HL-60 (cell line): ENCODE data around the gene ARL8A.

Source experiments
- DNase-seq, 2 experiments: peaks; one replicate each; pipeline ENCODE4 v3.0.0-alpha.2; 2010 to 2020; ENCODE audit warnings: low read depth in 1 of 2, low spot score in 1 of 2
- H3K27ac ChIP-seq: fragments of 250-450 bp; sonication (Bioruptor Pico); replicated peaks from 2 replicates; pipeline ENCODE4 v1.5.1; 2020; ENCODE audit warnings: mild to moderate bottlenecking, moderate library complexity
- H3K27me3 ChIP-seq: fragments of 250-450 bp; sonication (Bioruptor Pico); 2 replicates; pipeline ENCODE4 v1.5.1; 2021; ENCODE audit warnings: mild to moderate bottlenecking, moderate library complexity; ENCODE audit not compliant: insufficient read depth, poor library complexity, severe bottlenecking
- H3K4me3 ChIP-seq: replicated peaks from 2 replicates; pipeline ENCODE4 v1.5.1; 2011; ENCODE audit warnings: mild to moderate bottlenecking, control low read depth, low read length; ENCODE audit not compliant: insufficient read depth
- GABPA ChIP-seq: IDR thresholded peaks from 2 replicates; pipeline ENCODE4 v1.6.1; 2012; ENCODE audit warnings: low read depth
- POLR2AphosphoS5 ChIP-seq: IDR thresholded peaks from 2 replicates; pipeline ENCODE4 v1.6.1; 2012; ENCODE audit warnings: low read depth
- SPI1 ChIP-seq: IDR thresholded peaks from 2 replicates; pipeline ENCODE4 v1.6.1; 2012; ENCODE audit warnings: low read depth, mild to moderate bottlenecking, borderline replicate concordance
- TF ChIP-seq, protein P1 (sequence below): IDR thresholded peaks from 2 replicates; pipeline ENCODE4 v1.6.1; 2012; ENCODE audit warnings: low read depth; ENCODE audit not compliant: insufficient replicate concordance
- TF ChIP-seq, protein P2 (sequence below): IDR thresholded peaks from one replicate; pipeline ENCODE4 v1.5.1; 2011; ENCODE audit warnings: low read length, control low read depth, inconsistent platforms; ENCODE audit not compliant: insufficient read depth

ARL8A gene

DNA sequence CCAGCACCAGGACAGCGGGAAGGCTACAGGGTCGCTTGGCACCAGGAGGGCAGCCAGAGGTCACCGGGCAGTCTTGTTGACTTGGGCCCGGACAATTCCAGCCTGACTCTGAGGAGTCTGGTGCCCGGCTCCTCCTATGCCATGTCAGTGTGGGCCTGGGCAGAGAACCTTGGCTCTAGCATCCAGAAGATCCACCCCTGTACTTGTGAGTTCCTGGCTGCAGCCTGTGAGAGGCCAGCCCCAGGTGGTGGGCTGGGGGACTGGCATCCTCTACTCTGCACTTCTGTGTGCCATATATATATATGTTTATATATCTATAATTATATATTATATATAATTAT, 27.4 kb upstream of the ARL8A start:
- TF ChIP-seq, protein P1, sequence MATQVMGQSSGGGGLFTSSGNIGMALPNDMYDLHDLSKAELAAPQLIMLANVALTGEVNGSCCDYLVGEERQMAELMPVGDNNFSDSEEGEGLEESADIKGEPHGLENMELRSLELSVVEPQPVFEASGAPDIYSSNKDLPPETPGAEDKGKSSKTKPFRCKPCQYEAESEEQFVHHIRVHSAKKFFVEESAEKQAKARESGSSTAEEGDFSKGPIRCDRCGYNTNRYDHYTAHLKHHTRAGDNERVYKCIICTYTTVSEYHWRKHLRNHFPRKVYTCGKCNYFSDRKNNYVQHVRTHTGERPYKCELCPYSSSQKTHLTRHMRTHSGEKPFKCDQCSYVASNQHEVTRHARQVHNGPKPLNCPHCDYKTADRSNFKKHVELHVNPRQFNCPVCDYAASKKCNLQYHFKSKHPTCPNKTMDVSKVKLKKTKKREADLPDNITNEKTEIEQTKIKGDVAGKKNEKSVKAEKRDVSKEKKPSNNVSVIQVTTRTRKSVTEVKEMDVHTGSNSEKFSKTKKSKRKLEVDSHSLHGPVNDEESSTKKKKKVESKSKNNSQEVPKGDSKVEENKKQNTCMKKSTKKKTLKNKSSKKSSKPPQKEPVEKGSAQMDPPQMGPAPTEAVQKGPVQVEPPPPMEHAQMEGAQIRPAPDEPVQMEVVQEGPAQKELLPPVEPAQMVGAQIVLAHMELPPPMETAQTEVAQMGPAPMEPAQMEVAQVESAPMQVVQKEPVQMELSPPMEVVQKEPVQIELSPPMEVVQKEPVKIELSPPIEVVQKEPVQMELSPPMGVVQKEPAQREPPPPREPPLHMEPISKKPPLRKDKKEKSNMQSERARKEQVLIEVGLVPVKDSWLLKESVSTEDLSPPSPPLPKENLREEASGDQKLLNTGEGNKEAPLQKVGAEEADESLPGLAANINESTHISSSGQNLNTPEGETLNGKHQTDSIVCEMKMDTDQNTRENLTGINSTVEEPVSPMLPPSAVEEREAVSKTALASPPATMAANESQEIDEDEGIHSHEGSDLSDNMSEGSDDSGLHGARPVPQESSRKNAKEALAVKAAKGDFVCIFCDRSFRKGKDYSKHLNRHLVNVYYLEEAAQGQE = no peak
- TF ChIP-seq, protein P2, sequence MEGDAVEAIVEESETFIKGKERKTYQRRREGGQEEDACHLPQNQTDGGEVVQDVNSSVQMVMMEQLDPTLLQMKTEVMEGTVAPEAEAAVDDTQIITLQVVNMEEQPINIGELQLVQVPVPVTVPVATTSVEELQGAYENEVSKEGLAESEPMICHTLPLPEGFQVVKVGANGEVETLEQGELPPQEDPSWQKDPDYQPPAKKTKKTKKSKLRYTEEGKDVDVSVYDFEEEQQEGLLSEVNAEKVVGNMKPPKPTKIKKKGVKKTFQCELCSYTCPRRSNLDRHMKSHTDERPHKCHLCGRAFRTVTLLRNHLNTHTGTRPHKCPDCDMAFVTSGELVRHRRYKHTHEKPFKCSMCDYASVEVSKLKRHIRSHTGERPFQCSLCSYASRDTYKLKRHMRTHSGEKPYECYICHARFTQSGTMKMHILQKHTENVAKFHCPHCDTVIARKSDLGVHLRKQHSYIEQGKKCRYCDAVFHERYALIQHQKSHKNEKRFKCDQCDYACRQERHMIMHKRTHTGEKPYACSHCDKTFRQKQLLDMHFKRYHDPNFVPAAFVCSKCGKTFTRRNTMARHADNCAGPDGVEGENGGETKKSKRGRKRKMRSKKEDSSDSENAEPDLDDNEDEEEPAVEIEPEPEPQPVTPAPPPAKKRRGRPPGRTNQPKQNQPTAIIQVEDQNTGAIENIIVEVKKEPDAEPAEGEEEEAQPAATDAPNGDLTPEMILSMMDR = no peak
- no peak for TF ChIP-seq POLR2AphosphoS5
- TF ChIP-seq GABPA = no peak
- TF ChIP-seq SPI1 = no peak
- H3K27me3 ChIP-seq = no peaks in the 10 kb centered on the region
- no peak overlapping the region for H3K4me3 ChIP-seq
- DNase-seq = no peak
- H3K27ac ChIP-seq = no peak overlapping the region

DNA sequence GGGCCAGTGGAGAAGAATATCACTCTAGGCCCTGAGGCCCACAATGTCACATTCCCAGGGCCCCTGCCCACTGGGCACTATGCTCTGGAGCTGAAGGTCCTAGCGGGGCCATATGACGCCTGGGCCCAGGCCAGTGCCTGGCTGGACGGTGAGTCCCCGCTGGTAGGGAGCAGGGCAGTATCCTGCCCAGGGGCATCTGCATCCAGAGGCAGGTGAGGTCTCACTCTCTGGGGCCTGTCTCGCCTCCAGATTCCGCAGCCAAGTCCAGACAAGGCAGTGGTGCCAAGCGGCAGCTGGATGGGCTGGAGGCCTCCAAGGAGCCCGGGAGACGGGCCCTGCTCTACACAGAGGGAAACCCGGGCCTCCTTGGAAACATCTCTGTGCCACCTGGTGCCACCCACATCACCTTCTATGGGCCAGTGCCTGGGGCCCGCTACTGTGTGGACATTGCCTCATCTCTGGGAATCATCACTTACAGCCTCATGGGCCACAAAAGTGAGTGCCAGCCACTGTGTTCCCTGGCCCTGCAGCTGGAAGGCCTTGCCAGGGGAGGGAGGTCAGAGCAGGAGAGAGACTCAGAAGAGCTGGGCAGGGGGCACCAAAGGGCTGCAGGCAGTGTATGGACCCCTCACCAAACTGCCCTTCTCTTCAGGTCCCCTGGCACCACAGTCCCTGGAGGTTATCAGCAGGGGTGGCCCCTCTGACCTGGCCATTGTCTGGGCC, 26.9 kb upstream of the ARL8A start:
- Histone ChIP-seq H3K27me3 (no peaks in the 10 kb centered on the region), H3K4me3 (no peak overlapping the region), H3K27ac (no peak overlapping the region)
- no peak for DNase-seq
- TF ChIP-seq GABPA = no peak
- TF ChIP-seq SPI1 = no peak
- TF ChIP-seq POLR2AphosphoS5 = no peak
- TF ChIP-seq, protein P1 = no peak

DNA sequence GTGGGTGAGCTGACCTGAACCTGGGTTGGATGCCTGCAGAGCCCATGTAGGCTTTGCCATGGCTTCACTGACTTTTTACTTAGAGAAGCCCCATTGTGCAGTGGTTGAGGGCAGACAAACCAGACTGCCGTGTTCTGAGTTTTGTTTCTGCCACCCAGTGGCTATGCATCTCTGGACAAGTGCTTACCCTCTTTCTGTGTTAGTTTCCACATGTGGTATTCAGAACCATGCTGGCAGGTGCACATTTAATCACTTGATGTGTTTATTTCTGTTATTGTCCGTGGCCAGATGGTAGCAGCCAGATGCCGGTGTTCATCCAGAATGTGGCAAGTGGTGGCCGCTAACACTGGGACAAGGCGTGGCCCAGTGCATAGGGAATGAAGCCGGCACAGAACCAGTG, 26.2 kb upstream of the ARL8A start:
- Histone ChIP-seq H3K4me3 (no peak overlapping the region), H3K27ac (no peak overlapping the region), H3K27me3 (no peaks in the 10 kb centered on the region)
- no peak for DNase-seq
- no peak for TF ChIP-seq SPI1
- TF ChIP-seq POLR2AphosphoS5 = no peak
- TF ChIP-seq, protein P1 = no peak
- TF ChIP-seq, protein P2 = no peak
- no peak for TF ChIP-seq GABPA
